H9 (cell line): ENCODE results near the gene C18orf63. TPM values are rescaled to one million over a fixed set of nuclear protein-coding genes. Genes with fewer than 3 reads are reported as not detected.

ENCODE experiments used
- DNase-seq: peaks from one replicate; pipeline ENCODE4 v3.0.0-alpha.2; 2017
- H2AFZ ChIP-seq: one replicate; pipeline ENCODE4 v1.6.1; 2013; ENCODE audit warnings: mild to moderate bottlenecking, low read length, control low read depth, moderate library complexity
- H2AK5ac ChIP-seq: 2 replicates; pipeline ENCODE4 v1.6.1; 2013; ENCODE audit warnings: low read length, control low read depth, mixed read lengths; ENCODE audit not compliant: insufficient read length
- H2BK120ac ChIP-seq: one replicate; pipeline ENCODE4 v1.6.1; 2013; ENCODE audit warnings: low read depth, mild to moderate bottlenecking, low read length, control low read depth, inconsistent platforms; ENCODE audit not compliant: poor library complexity, severe bottlenecking
- H2BK12ac ChIP-seq: 2 replicates; pipeline ENCODE4 v1.6.1; 2013; ENCODE audit warnings: low read length, control low read depth, mixed read lengths, low read depth; ENCODE audit not compliant: insufficient read length
- H2BK15ac ChIP-seq: 2 replicates; pipeline ENCODE4 v1.6.1; 2013; ENCODE audit warnings: low read depth, low read length, control low read depth
- H2BK20ac ChIP-seq: one replicate; pipeline ENCODE4 v1.6.1; 2013; ENCODE audit warnings: low read depth, mild to moderate bottlenecking, low read length, control low read depth, inconsistent platforms; ENCODE audit not compliant: poor library complexity, severe bottlenecking
- H2BK5ac ChIP-seq: 2 replicates; pipeline ENCODE4 v1.6.1; 2013; ENCODE audit warnings: low read length, control low read depth, mixed read lengths; ENCODE audit not compliant: insufficient read length
- H3K14ac ChIP-seq: 2 replicates; pipeline ENCODE4 v1.6.1; 2013; ENCODE audit warnings: low read length, control low read depth; ENCODE audit not compliant: insufficient read depth
- H3K18ac ChIP-seq: 2 replicates; pipeline ENCODE4 v1.6.1; 2013; ENCODE audit warnings: low read depth, mild to moderate bottlenecking, mixed read lengths, low read length, control low read depth; ENCODE audit not compliant: insufficient read length
- H3K23ac ChIP-seq: 2 replicates; pipeline ENCODE4 v1.6.1; 2013; ENCODE audit warnings: low read length, control low read depth, mixed read lengths, low read depth; ENCODE audit not compliant: insufficient read length
- H3K23me2 ChIP-seq: 2 replicates; pipeline ENCODE4 v1.6.1; 2013; ENCODE audit warnings: low read depth, mild to moderate bottlenecking, mixed read lengths, low read length, control low read depth; ENCODE audit not compliant: insufficient read length, poor library complexity, severe bottlenecking
- H3K27ac ChIP-seq: 2 replicates; pipeline ENCODE4 v1.5.1; 2013; ENCODE audit warnings: low read length, control low read depth, mixed read lengths, low read depth; ENCODE audit not compliant: insufficient read length
- H3K27me3 ChIP-seq: 2 replicates; pipeline ENCODE4 v1.6.1; 2013; ENCODE audit warnings: low read length, control low read depth, inconsistent platforms; ENCODE audit not compliant: insufficient read depth
- H3K4ac ChIP-seq: 2 replicates; pipeline ENCODE4 v1.6.1; 2013; ENCODE audit warnings: low read depth, mild to moderate bottlenecking, control low read depth, inconsistent platforms, low read length, moderate library complexity
- H3K4me1 ChIP-seq: 2 replicates; pipeline ENCODE4 v1.6.1; 2013; ENCODE audit warnings: low read length, control low read depth, inconsistent platforms; ENCODE audit not compliant: insufficient read depth
- H3K4me2 ChIP-seq: 2 replicates; pipeline ENCODE4 v1.6.1; 2013; ENCODE audit warnings: low read length, control low read depth, mixed read lengths; ENCODE audit not compliant: insufficient read length, insufficient read depth
- H3K56ac ChIP-seq: 2 replicates; pipeline ENCODE4 v1.6.1; 2013; ENCODE audit warnings: low read depth, mild to moderate bottlenecking, mixed read lengths, low read length, control low read depth; ENCODE audit not compliant: insufficient read length
- H3K79me1 ChIP-seq: 2 replicates; pipeline ENCODE4 v1.6.1; 2013; ENCODE audit warnings: low read depth, mild to moderate bottlenecking, moderate library complexity, low read length, control low read depth, inconsistent platforms; ENCODE audit not compliant: insufficient read depth, poor library complexity, severe bottlenecking
- H3K79me2 ChIP-seq: 2 replicates; pipeline ENCODE4 v1.6.1; 2013; ENCODE audit warnings: low read length, control low read depth, inconsistent platforms; ENCODE audit not compliant: insufficient read depth
- H3K9ac ChIP-seq: 2 replicates; pipeline ENCODE4 v1.6.1; 2013; ENCODE audit warnings: low read length, control low read depth, mixed read lengths; ENCODE audit not compliant: insufficient read length; ENCODE audit errors: extremely low read depth
- H3K9me3 ChIP-seq: one replicate; pipeline ENCODE4 v1.6.1; 2013; ENCODE audit warnings: low read depth, low read length, inconsistent platforms; ENCODE audit not compliant: control insufficient read depth
- H3T11ph ChIP-seq: one replicate; pipeline ENCODE4 v1.6.1; 2013; ENCODE audit warnings: mild to moderate bottlenecking, low read length, control low read depth, inconsistent platforms
- H4K20me1 ChIP-seq: one replicate; pipeline ENCODE4 v1.6.1; 2013; ENCODE audit not compliant: control insufficient read depth, insufficient read length, insufficient read depth
- H4K5ac ChIP-seq: 2 replicates; pipeline ENCODE4 v1.6.1; 2013; ENCODE audit warnings: low read depth, mild to moderate bottlenecking, mixed read lengths, low read length, control low read depth; ENCODE audit not compliant: insufficient read length
- H4K8ac ChIP-seq: replicated peaks from 2 replicates; pipeline ENCODE4 v1.6.1; 2013; ENCODE audit warnings: low read length, control low read depth, mixed read lengths, low read depth; ENCODE audit not compliant: insufficient read length
- H4K91ac ChIP-seq: 2 replicates; pipeline ENCODE4 v1.6.1; 2013; ENCODE audit warnings: low read depth, mild to moderate bottlenecking, moderate library complexity, mixed read lengths, low read length, control low read depth; ENCODE audit not compliant: insufficient read length
- H3K27ac Mint-ChIP-seq, 3 experiments: 2 replicates in 2 of 3; 3 replicates in 1 of 3; pipeline ENCODE4 v1.8.0; 2020 to 2021; ENCODE audit warnings: mixed read lengths in 3 of 3, mild to moderate bottlenecking in 1 of 3, moderate library complexity in 1 of 3
- H3K27me3 Mint-ChIP-seq: 2 replicates; pipeline ENCODE4 v1.8.0; 2021; ENCODE audit warnings: low read depth, mild to moderate bottlenecking, moderate library complexity, mixed read lengths
- H3K36me3 Mint-ChIP-seq, 3 experiments: 2 replicates in 2 of 3; 3 replicates in 1 of 3; pipeline ENCODE4 v1.8.0; 2020 to 2021; ENCODE audit warnings: low read depth in 3 of 3, mixed read lengths in 3 of 3; ENCODE audit not compliant: insufficient read depth in 1 of 3
- H3K4me1 Mint-ChIP-seq, 2 experiments: 2 replicates each; pipeline ENCODE4 v1.8.0; 2020; ENCODE audit warnings: mixed read lengths in 2 of 2
- H3K4me3 Mint-ChIP-seq, 2 experiments: 2 replicates in 1 of 2; 3 replicates in 1 of 2; pipeline ENCODE4 v1.8.0; 2020 to 2021; ENCODE audit warnings: mild to moderate bottlenecking in 2 of 2, mixed read lengths in 2 of 2, moderate library complexity in 1 of 2
- H3K9me3 Mint-ChIP-seq, 2 experiments: 2 replicates in 1 of 2; 3 replicates in 1 of 2; pipeline ENCODE4 v1.8.0; 2020; ENCODE audit warnings: mild to moderate bottlenecking in 2 of 2, mixed read lengths in 2 of 2, moderate library complexity in 1 of 2
- WGBS: extraction: QIAGEN DNeasy Blood & Tissue Kit; methylation state at CpG from one replicate; pipeline ENCODE4 v1.1.7; 2013; ENCODE audit warnings: missing lambda C conversion rate, low lambda C conversion rate, mixed read lengths; ENCODE audit not compliant: insufficient read length; ENCODE audit errors: extremely low coverage; 5-methylcytosine and 5-hydroxymethylcytosine counted together
- total RNA-seq: library from RNA; stranded (reverse); gene quantifications from 2 replicates; pipeline ENCODE4 v1.2.1, GENCODE V29; 2021
- TF ChIP-seq, protein P1 (sequence below): fragments of 200-600 bp; sonication (generic); conservative IDR thresholded peaks from 3 replicates; pipeline ENCODE4 v1.8.0; 2021; ENCODE audit warnings: antibody characterized with exemption, mild to moderate bottlenecking

The C18orf63 gene
- total RNA-seq, 1 experiment from 2014 or later: not detected

DNA sequence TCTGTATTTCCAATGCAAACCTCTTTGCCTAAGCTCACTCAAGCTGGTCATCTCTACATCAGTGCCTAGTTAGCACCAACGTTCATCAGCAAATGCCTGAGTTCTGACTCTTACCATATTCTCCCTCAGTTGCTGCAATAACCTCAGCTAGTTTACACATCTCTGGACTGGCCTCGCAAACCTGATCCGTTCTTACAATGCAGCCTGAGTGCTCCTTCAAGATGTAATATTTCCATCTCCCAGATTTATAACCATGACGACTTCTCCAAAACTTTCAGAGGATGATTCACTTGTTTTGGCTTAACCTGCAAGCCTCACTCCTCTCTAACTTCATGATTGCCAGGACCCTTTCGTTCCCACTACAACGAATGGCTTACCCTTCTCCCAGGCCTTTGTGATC lies 71.7 kb downstream of the C18orf63 start:
- no peak overlapping the region for H2BK5ac ChIP-seq
- H3K4me1 ChIP-seq: no peaks in the 10 kb centered on the region
- H2BK12ac ChIP-seq: no peak overlapping the region
- DNase-seq: no peak
- no peak overlapping the region for H2AK5ac ChIP-seq
- H4K20me1 ChIP-seq: no peaks in the 10 kb centered on the region
- H4K91ac ChIP-seq: no peak overlapping the region
- H3K27ac ChIP-seq: no peak overlapping the region
- H3K18ac ChIP-seq: no peak overlapping the region
- no peak overlapping the region for H3K56ac ChIP-seq
- no peaks in the 10 kb centered on the region for H3K23me2 ChIP-seq
- H3K4me3 Mint-ChIP-seq: no peak overlapping the region
- H3K9me3 ChIP-seq: no peaks in the 10 kb centered on the region
- no peak overlapping the region for H2BK20ac ChIP-seq
- H3K14ac ChIP-seq: no peak overlapping the region
- no peak overlapping the region for H3K4me2 ChIP-seq
- H3K9me3 Mint-ChIP-seq: peaks cover 0 to 4% of the 10 kb centered on the region in 2 experiments; a peak in 2 of 5 replicates
- H3K27me3 Mint-ChIP-seq: peaks cover 1% of the 10 kb centered on the region
- H2BK15ac ChIP-seq: no peak overlapping the region
- no peak overlapping the region for H3K27ac Mint-ChIP-seq
- H4K5ac ChIP-seq: no peak overlapping the region
- H2BK120ac ChIP-seq: no peak overlapping the region
- no CpG with 5 or more reads among the region's 6 CpGs for WGBS
- H3K27me3 ChIP-seq: no peaks in the 10 kb centered on the region
- H3K36me3 Mint-ChIP-seq: peaks cover 0 to 2% (median 0%) of the 10 kb centered on the region in 3 experiments; a peak in 3 of 7 replicates
- no peak overlapping the region for H3K23ac ChIP-seq
- H4K8ac ChIP-seq: no peak overlapping the region
- no peak overlapping the region for H3T11ph ChIP-seq
- no peak overlapping the region for H2AFZ ChIP-seq
- no peaks in the 10 kb centered on the region for H3K79me1 ChIP-seq
- H3K79me2 ChIP-seq: no peaks in the 10 kb centered on the region
- H3K9ac ChIP-seq: no peak overlapping the region
- H3K4me1 Mint-ChIP-seq: peaks cover 25 to 26% of the 10 kb centered on the region in 2 experiments
- TF ChIP-seq, protein P1, sequence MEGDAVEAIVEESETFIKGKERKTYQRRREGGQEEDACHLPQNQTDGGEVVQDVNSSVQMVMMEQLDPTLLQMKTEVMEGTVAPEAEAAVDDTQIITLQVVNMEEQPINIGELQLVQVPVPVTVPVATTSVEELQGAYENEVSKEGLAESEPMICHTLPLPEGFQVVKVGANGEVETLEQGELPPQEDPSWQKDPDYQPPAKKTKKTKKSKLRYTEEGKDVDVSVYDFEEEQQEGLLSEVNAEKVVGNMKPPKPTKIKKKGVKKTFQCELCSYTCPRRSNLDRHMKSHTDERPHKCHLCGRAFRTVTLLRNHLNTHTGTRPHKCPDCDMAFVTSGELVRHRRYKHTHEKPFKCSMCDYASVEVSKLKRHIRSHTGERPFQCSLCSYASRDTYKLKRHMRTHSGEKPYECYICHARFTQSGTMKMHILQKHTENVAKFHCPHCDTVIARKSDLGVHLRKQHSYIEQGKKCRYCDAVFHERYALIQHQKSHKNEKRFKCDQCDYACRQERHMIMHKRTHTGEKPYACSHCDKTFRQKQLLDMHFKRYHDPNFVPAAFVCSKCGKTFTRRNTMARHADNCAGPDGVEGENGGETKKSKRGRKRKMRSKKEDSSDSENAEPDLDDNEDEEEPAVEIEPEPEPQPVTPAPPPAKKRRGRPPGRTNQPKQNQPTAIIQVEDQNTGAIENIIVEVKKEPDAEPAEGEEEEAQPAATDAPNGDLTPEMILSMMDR: no peak
- H3K4ac ChIP-seq: no peak overlapping the region
